HEK293 (cell line): ENCODE results near the gene SLC6A11.

Experiments used
- CTCF ChIA-PET: fragments of 350-600 bp; formaldehyde crosslinking; extraction: SDS; loops from one replicate; lab custom pipeline; 2021; ENCODE audit warnings: antibody characterized with exemption; lab: Yijun Ruan, JAX
- POLR2A ChIA-PET: fragments of 300-600 bp; formaldehyde crosslinking; extraction: SDS; loops from one replicate; lab custom pipeline; 2020; ENCODE audit warnings: antibody characterized with exemption, inconsistent platforms; lab: Yijun Ruan, JAX
- H3K27ac ChIP-seq: fragments of 200-500 bp; sonication (Bioruptor generic); 2 replicates; pipeline ENCODE4 v1.5.1; 2014; ENCODE audit warnings: low read depth, low read length, control low read depth, inconsistent platforms; ENCODE audit errors: extremely low read depth
- H3K36me3 ChIP-seq, 2 experiments: fragments of 200-500 bp in 1 of 2; sonication (Bioruptor generic) in 1 of 2; 1 replicate in 1 of 2; 2 replicates in 1 of 2; pipeline ENCODE4 v1.5.1; 2014 to 2017; ENCODE audit warnings: inconsistent platforms in 2 of 2, low read length in 2 of 2; ENCODE audit not compliant: control insufficient read depth in 2 of 2, insufficient read depth in 1 of 2
- H3K4me1 ChIP-seq: fragments of 200-500 bp; sonication (Bioruptor generic); 2 replicates; pipeline ENCODE4 v1.5.1; 2014; ENCODE audit warnings: mild to moderate bottlenecking, low read length, inconsistent platforms; ENCODE audit not compliant: control insufficient read depth, insufficient read depth
- H3K4me3 ChIP-seq: 2 replicates; pipeline ENCODE4 v1.5.1; 2011; ENCODE audit warnings: low read depth, mild to moderate bottlenecking, control low read depth, low read length, moderate library complexity
- H3K9me3 ChIP-seq: fragments of 200-500 bp; sonication (Bioruptor generic); 2 replicates; pipeline ENCODE4 v1.5.1; 2014; ENCODE audit warnings: low read depth, low read length, inconsistent platforms; ENCODE audit not compliant: control insufficient read depth, insufficient read depth
- CTCF ChIP-seq: fragments of 450-650 bp; formaldehyde crosslinking; IDR thresholded peaks from 2 replicates; pipeline ENCODE4 v1.5.1; 2016; ENCODE audit warnings: missing biosample characterization, missing genetic modification characterization
- PRDM10 ChIP-seq: fragments of 450-650 bp; formaldehyde crosslinking; IDR thresholded peaks from 2 replicates; pipeline ENCODE4 v1.5.1; 2016; ENCODE audit warnings: missing biosample characterization, missing genetic modification characterization
- ZBTB44 ChIP-seq: fragments of 450-650 bp; IDR thresholded peaks from 2 replicates; pipeline ENCODE4 v1.5.1; 2018; ENCODE audit warnings: missing biosample characterization, mild to moderate bottlenecking, missing genetic modification characterization
- ZBTB8A ChIP-seq: fragments of 450-650 bp; formaldehyde crosslinking; IDR thresholded peaks from 2 replicates; pipeline ENCODE4 v1.5.1; 2016; ENCODE audit warnings: missing biosample characterization, missing genetic modification characterization
- ZEB2 ChIP-seq: fragments of 450-650 bp; formaldehyde crosslinking; IDR thresholded peaks from 2 replicates; pipeline ENCODE4 v1.5.1; 2016; ENCODE audit warnings: missing biosample characterization, missing genetic modification characterization
- ZFHX2 ChIP-seq: fragments of 450-650 bp; formaldehyde crosslinking; conservative IDR thresholded peaks from 2 replicates; pipeline ENCODE4 v1.5.1; 2016; ENCODE audit warnings: missing biosample characterization, missing genetic modification characterization
- ZFP69B ChIP-seq: fragments of 450-650 bp; formaldehyde crosslinking; IDR thresholded peaks from 2 replicates; pipeline ENCODE4 v1.5.1; 2016; ENCODE audit warnings: missing biosample characterization, missing genetic modification characterization
- ZIC2 ChIP-seq: fragments of 450-650 bp; formaldehyde crosslinking; IDR thresholded peaks from 2 replicates; pipeline ENCODE4 v1.5.1; 2016; ENCODE audit warnings: missing biosample characterization, missing genetic modification characterization
- ZNF10 ChIP-seq: fragments of 450-650 bp; formaldehyde crosslinking; IDR thresholded peaks from 2 replicates; pipeline ENCODE4 v1.5.1; 2017; ENCODE audit warnings: missing biosample characterization, missing genetic modification characterization
- ZNF2 ChIP-seq: fragments of 450-650 bp; formaldehyde crosslinking; IDR thresholded peaks from 2 replicates; pipeline ENCODE4 v1.5.1; 2016; ENCODE audit warnings: missing biosample characterization, missing genetic modification characterization
- ZNF350 ChIP-seq: fragments of 450-650 bp; formaldehyde crosslinking; IDR thresholded peaks from 2 replicates; pipeline ENCODE4 v1.5.0; 2017; ENCODE audit warnings: missing biosample characterization, mild to moderate bottlenecking, missing genetic modification characterization
- ZNF354C ChIP-seq: fragments of 450-650 bp; formaldehyde crosslinking; IDR thresholded peaks from 2 replicates; pipeline ENCODE4 v1.5.1; 2016; ENCODE audit warnings: missing biosample characterization, missing genetic modification characterization, low read depth, borderline replicate concordance
- ZNF473 ChIP-seq: fragments of 450-650 bp; formaldehyde crosslinking; IDR thresholded peaks from 2 replicates; pipeline ENCODE4 v1.5.1; 2017; ENCODE audit warnings: missing biosample characterization, missing genetic modification characterization
- ZNF585B ChIP-seq: fragments of 450-650 bp; formaldehyde crosslinking; IDR thresholded peaks from 2 replicates; pipeline ENCODE4 v1.5.1; 2016; ENCODE audit warnings: missing biosample characterization, missing genetic modification characterization
- ZNF768 ChIP-seq: fragments of 450-650 bp; formaldehyde crosslinking; IDR thresholded peaks from 2 replicates; pipeline ENCODE4 v1.5.1; 2018; ENCODE audit warnings: missing biosample characterization, mild to moderate bottlenecking, missing genetic modification characterization
- ZNF776 ChIP-seq: fragments of 450-650 bp; formaldehyde crosslinking; IDR thresholded peaks from 2 replicates; pipeline ENCODE4 v1.5.0; 2017; ENCODE audit warnings: missing biosample characterization, missing genetic modification characterization, borderline replicate concordance
- ZNF777 ChIP-seq: fragments of 450-650 bp; formaldehyde crosslinking; IDR thresholded peaks from 2 replicates; pipeline ENCODE4 v1.5.1; 2017; ENCODE audit warnings: missing biosample characterization, missing genetic modification characterization, borderline replicate concordance
- ZNF830 ChIP-seq: fragments of 450-650 bp; IDR thresholded peaks from 2 replicates; pipeline ENCODE4 v1.5.0; 2018; ENCODE audit warnings: missing biosample characterization, missing genetic modification characterization, low read depth, mild to moderate bottlenecking, moderate library complexity
- ZSCAN16 ChIP-seq: fragments of 450-650 bp; formaldehyde crosslinking; IDR thresholded peaks from 2 replicates; pipeline ENCODE4 v1.5.1; 2016; ENCODE audit warnings: missing biosample characterization, missing genetic modification characterization
- ZSCAN30 ChIP-seq: fragments of 450-650 bp; IDR thresholded peaks from 2 replicates; pipeline ENCODE4 v1.5.1; 2018; ENCODE audit warnings: missing biosample characterization, mild to moderate bottlenecking, missing genetic modification characterization, moderate library complexity
- TF ChIP-seq, protein P1 (sequence below): fragments of 450-650 bp; formaldehyde crosslinking; IDR thresholded peaks from 2 replicates; pipeline ENCODE4 v1.5.1; 2016; ENCODE audit warnings: missing biosample characterization, missing genetic modification characterization
- TF ChIP-seq, protein P2 (sequence below): fragments of 450-650 bp; formaldehyde crosslinking; IDR thresholded peaks from 2 replicates; pipeline ENCODE4 v1.5.1; 2016; ENCODE audit warnings: missing biosample characterization, missing genetic modification characterization

SLC6A11 gene

GRCh38 chr3:10945683-10946287 is 129.8 kb downstream of the SLC6A11 start:
- ChIA-PET CTCF (interaction anchor here (0.5 to 11.2 kb wide), 35 partner anchors 8 to 1870 kb away, joined by 3 to 142 read pairs (median 4); partner anchors contain the start of gene GHRL), POLR2A (no interaction called here)
- Histone ChIP-seq H3K36me3 (no peaks in the 10 kb centered on the region), H3K9me3 (no peaks in the 10 kb centered on the region), H3K27ac (no peak overlapping the region), H3K4me3 (no peak overlapping the region), H3K4me1 (no peaks in the 10 kb centered on the region)
- TF ChIP-seq ZSCAN16 (tag by site-specific recombination) = no peak
- 0 out of 2 replicates have a peak, but pooled peaks have one; percentile 20 for TF ChIP-seq ZFP69B (tag by site-specific recombination)
- TF ChIP-seq ZNF354C = no peak
- TF ChIP-seq CTCF (tag by site-specific recombination) = peak; percentile 77
- no peak for TF ChIP-seq PRDM10
- TF ChIP-seq, protein P1, sequence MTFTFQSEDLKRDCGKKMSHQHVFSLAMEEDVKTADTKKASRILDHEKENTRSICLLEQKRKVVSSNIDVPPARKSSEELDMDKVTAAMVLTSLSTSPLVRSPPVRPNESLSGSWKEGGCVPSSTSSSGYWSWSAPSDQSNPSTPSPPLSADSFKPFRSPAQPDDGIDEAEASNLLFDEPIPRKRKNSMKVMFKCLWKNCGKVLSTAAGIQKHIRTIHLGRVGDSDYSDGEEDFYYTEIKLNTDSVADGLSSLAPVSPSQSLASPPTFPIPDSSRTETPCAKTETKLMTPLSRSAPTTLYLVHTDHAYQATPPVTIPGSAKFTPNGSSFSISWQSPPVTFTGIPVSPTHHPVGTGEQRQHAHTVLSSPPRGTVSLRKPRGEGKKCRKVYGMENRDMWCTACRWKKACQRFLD (tag by site-specific recombination) = no peak
- TF ChIP-seq ZNF830 (tag by site-specific recombination) = no peak
- no peak for TF ChIP-seq ZNF777 (tag by site-specific recombination)
- 0 out of 2 replicates have a peak, but pooled peaks have one; percentile 52 for TF ChIP-seq ZNF2 (tag by site-specific recombination)
- TF ChIP-seq ZNF350 (tag by site-specific recombination) = no peak
- TF ChIP-seq ZNF473 (tag by site-specific recombination) = no peak
- TF ChIP-seq ZNF10 (tag by site-specific recombination) = no peak
- TF ChIP-seq ZNF768 (tag by site-specific recombination) = peak; percentile 64
- no peak for TF ChIP-seq ZNF776 (tag by site-specific recombination)
- TF ChIP-seq ZBTB8A (tag by site-specific recombination) = no peak
- no peak for TF ChIP-seq ZSCAN30 (tag by site-specific recombination)
- no peak for TF ChIP-seq ZFHX2 (tag by site-specific recombination)
- TF ChIP-seq, protein P2, sequence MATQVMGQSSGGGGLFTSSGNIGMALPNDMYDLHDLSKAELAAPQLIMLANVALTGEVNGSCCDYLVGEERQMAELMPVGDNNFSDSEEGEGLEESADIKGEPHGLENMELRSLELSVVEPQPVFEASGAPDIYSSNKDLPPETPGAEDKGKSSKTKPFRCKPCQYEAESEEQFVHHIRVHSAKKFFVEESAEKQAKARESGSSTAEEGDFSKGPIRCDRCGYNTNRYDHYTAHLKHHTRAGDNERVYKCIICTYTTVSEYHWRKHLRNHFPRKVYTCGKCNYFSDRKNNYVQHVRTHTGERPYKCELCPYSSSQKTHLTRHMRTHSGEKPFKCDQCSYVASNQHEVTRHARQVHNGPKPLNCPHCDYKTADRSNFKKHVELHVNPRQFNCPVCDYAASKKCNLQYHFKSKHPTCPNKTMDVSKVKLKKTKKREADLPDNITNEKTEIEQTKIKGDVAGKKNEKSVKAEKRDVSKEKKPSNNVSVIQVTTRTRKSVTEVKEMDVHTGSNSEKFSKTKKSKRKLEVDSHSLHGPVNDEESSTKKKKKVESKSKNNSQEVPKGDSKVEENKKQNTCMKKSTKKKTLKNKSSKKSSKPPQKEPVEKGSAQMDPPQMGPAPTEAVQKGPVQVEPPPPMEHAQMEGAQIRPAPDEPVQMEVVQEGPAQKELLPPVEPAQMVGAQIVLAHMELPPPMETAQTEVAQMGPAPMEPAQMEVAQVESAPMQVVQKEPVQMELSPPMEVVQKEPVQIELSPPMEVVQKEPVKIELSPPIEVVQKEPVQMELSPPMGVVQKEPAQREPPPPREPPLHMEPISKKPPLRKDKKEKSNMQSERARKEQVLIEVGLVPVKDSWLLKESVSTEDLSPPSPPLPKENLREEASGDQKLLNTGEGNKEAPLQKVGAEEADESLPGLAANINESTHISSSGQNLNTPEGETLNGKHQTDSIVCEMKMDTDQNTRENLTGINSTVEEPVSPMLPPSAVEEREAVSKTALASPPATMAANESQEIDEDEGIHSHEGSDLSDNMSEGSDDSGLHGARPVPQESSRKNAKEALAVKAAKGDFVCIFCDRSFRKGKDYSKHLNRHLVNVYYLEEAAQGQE (tag by site-specific recombination) = no peak
- no peak for TF ChIP-seq ZEB2 (tag by site-specific recombination)
- no peak for TF ChIP-seq ZNF585B (tag by site-specific recombination)
- no peak for TF ChIP-seq ZBTB44
- TF ChIP-seq ZIC2 (tag by site-specific recombination) = no peak
